Body of pancreas (tissue), 4 donors: ENCODE results near the gene SYNPO2L.
"Not testable (repeated sequence)": the region's sequence is repeated elsewhere in the genome, so short reads cannot be mapped to it uniquely, and the experiment has no call there.

Source experiments
- POLR2A ChIP-seq, 3 donors: fragments of 450-650 bp; IDR thresholded peaks; one replicate each; pipeline ENCODE4 v1.6.1; 2016; ENCODE audit warnings: antibody characterized with exemption in 3 of 3, mild to moderate bottlenecking in 2 of 3
- TF ChIP-seq, protein P1 (sequence below), 7 experiments: fragments of 450-650 bp in 4 of 7; fragments of 200-600 bp in 3 of 7; sonication (generic) in 3 of 7; IDR thresholded peaks; one replicate each; pipeline ENCODE4 v1.5.1; 2016 to 2019; ENCODE audit warnings: antibody characterized with exemption in 7 of 7

DNA sequence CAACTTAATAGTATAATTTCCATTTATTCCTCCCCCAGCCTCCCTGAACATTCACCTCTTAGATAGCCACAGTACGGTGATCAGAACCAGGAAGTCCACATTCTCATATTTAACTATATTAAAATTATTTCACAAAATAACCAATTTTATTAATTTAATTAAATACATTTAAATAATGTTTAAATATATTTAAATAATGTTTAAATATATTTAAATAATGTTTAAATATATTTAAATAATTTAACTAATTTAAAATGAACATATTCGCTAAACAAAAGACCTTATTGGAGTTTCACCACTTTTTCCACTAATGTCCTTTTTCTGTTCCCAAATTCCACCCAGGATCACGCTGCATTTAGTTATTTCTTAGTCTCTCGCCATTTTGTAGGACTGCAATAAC is 12.5 kb upstream of the SYNPO2L start:
- TF ChIP-seq POLR2A (IDR thresholded peaks at IDR 0.05) = not testable (repeated sequence)
- TF ChIP-seq, protein P1, sequence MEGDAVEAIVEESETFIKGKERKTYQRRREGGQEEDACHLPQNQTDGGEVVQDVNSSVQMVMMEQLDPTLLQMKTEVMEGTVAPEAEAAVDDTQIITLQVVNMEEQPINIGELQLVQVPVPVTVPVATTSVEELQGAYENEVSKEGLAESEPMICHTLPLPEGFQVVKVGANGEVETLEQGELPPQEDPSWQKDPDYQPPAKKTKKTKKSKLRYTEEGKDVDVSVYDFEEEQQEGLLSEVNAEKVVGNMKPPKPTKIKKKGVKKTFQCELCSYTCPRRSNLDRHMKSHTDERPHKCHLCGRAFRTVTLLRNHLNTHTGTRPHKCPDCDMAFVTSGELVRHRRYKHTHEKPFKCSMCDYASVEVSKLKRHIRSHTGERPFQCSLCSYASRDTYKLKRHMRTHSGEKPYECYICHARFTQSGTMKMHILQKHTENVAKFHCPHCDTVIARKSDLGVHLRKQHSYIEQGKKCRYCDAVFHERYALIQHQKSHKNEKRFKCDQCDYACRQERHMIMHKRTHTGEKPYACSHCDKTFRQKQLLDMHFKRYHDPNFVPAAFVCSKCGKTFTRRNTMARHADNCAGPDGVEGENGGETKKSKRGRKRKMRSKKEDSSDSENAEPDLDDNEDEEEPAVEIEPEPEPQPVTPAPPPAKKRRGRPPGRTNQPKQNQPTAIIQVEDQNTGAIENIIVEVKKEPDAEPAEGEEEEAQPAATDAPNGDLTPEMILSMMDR (IDR thresholded peaks at IDR 0.05) = not testable (repeated sequence)
